Uterus (tissue), 2 donors: ENCODE measurements around the gene FKBP11.
A peak's percentile ranks its signal among the peaks of the same experiment; 100 is the strongest.

Experiments used
- POLR2A ChIP-seq, 2 donors: fragments of 450-650 bp; IDR thresholded peaks; one replicate each; pipeline ENCODE4 v1.6.1; 2016; ENCODE audit warnings: antibody characterized with exemption in 2 of 2, mild to moderate bottlenecking in 1 of 2, moderate library complexity in 1 of 2
- TF ChIP-seq, protein P1 (sequence below), 4 experiments: fragments of 200-600 bp in 2 of 4; fragments of 450-650 bp in 2 of 4; sonication (generic) in 2 of 4; IDR thresholded peaks; one replicate each; pipeline ENCODE4 v1.5.1; 2016 to 2019; ENCODE audit warnings: antibody characterized with exemption in 4 of 4, mild to moderate bottlenecking in 2 of 4, moderate library complexity in 1 of 4

GRCh38 chr12:48903982-48904411 lies 21.3 kb downstream of the FKBP11 start:
- no peak for TF ChIP-seq POLR2A (IDR thresholded peaks at IDR 0.05)
- TF ChIP-seq, protein P1, sequence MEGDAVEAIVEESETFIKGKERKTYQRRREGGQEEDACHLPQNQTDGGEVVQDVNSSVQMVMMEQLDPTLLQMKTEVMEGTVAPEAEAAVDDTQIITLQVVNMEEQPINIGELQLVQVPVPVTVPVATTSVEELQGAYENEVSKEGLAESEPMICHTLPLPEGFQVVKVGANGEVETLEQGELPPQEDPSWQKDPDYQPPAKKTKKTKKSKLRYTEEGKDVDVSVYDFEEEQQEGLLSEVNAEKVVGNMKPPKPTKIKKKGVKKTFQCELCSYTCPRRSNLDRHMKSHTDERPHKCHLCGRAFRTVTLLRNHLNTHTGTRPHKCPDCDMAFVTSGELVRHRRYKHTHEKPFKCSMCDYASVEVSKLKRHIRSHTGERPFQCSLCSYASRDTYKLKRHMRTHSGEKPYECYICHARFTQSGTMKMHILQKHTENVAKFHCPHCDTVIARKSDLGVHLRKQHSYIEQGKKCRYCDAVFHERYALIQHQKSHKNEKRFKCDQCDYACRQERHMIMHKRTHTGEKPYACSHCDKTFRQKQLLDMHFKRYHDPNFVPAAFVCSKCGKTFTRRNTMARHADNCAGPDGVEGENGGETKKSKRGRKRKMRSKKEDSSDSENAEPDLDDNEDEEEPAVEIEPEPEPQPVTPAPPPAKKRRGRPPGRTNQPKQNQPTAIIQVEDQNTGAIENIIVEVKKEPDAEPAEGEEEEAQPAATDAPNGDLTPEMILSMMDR (IDR thresholded peaks at IDR 0.05): peak; percentile 46 to 68 (median 50)
